Measurements from ENCODE around the gene VENTX.

Gene VENTX, protein sequence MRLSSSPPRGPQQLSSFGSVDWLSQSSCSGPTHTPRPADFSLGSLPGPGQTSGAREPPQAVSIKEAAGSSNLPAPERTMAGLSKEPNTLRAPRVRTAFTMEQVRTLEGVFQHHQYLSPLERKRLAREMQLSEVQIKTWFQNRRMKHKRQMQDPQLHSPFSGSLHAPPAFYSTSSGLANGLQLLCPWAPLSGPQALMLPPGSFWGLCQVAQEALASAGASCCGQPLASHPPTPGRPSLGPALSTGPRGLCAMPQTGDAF

DNA sequence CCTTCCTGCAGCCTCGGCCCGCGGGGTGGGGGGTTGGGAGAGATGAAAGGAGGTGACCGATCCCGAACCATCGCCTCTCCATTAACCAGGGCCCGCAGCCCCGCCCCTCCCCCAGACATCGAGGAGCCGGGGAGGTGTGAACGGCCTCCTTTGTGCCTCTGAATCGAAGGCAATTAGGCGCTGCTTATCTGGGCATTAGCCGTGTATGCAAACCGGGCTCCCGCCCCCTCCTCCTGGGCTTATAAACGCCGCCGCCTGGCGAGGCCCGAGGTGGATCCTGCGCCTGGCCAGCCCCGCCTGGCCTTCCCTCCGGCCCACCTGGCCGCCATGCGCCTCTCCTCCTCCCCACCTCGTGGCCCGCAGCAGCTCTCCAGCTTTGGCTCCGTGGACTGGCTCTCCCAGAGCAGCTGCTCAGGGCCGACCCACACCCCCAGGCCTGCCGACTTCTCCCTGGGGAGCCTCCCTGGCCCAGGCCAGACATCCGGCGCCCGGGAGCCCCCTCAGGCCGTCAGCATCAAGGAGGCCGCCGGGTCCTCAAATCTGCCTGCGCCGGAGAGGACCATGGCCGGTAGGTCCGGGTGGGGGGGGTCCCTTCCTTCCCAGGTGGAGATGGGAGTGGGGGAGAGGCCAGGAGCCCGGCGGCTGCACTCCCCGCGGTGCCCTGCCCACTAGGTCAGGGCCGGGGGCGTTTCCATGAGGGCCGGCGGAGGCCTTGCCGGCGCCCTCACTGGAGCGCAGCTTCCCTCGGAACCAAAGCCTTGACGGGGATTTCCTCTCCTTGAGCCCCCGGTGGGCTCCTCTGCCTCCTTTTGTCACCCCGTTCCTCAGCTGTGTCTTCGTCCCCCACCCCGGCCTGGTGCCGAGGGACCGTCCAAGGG is at the start of gene VENTX:
VENTX (plus strand) TSS at position 268 of the 878 bp plus-strand sequence; CDS start at position 328, 60 bp downstream.
- no peak for DNase-seq (ENCODE audit: low read depth in 3 of 3)

- DNase-seq (ENCODE audit: low read depth in 3 of 3): no peak
Observed at GRCh38 chr10:133187906-133188681, 49.6 kb upstream of the VENTX start.

GRCh38 chr10:133189256-133189655 is 48.4 kb upstream of the VENTX start:
- DNase-seq (ENCODE audit: low read depth in 3 of 3): no peak

GRCh38 chr10:133189726-133190125 is 47.9 kb upstream of the VENTX start:
- DNase-seq (ENCODE audit: low read depth in 3 of 3): no peak

DNA sequence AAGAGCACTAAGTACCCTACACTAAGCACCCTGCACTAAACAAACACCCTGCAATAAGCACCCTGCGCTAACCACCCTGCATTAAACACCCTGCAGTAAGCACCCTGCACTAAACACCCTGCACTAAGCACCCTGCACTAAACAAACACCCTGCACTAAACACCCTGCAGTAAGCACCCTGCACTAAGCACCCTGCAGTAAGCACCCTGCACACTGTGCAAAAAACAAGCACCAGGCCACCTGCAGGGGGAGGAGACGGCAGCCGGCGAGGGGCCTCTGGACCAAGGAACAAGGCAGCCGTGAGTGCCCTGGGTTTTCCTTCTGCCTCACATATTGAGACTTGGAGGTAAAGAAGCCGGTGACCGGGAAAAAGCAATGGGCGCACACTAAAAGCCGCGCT is 47.4 kb upstream of the VENTX start:
- no peak for DNase-seq (ENCODE audit: low read depth in 3 of 3)

DNA sequence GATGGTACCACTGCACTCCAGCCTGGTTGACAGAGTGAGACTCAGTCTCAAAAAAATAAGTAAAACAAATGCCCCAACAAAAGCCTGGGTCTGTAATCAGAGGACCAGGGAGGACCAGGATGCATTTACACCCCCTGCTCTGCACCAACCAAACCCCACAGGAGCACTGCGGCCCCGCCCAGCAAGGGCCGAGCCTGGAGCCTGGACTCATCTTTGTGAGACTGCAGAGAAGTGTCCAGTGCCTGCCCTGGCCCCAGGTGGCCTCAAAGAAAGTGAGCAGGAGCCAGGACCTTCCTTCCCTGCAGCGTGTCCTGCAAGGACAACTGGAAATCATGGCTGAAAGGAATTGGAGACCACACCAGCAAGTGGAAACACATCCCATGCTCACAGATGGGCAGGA is 46.0 kb upstream of the VENTX start:
- no peak for DNase-seq (ENCODE audit: low read depth in 3 of 3)

- DNase-seq (ENCODE audit: low read depth in 3 of 3): no peak
Observed at GRCh38 chr10:133194151-133194550, 43.5 kb upstream of the VENTX start.

DNA sequence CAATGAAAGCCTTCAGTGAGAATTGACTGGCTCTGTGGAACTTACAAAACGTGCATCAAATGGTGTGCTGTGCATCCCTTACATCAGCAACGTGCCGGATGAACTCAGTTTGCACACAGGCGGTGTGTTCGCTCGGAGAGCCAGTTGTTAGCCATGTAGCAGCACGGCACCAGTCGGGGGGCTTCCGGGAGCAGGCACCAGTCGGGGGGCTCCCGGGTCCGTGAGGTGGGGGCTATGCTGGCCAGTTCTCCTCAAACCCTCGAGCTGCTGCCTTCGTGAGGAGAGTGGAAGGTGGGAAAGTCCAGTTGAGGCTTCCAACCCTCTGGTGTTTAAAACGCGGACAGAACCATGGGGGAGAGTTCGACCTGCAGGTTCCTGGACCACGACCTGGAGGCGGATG is 42.6 kb upstream of the VENTX start:
- no peak for DNase-seq (ENCODE audit: low read depth in 3 of 3)

DNA sequence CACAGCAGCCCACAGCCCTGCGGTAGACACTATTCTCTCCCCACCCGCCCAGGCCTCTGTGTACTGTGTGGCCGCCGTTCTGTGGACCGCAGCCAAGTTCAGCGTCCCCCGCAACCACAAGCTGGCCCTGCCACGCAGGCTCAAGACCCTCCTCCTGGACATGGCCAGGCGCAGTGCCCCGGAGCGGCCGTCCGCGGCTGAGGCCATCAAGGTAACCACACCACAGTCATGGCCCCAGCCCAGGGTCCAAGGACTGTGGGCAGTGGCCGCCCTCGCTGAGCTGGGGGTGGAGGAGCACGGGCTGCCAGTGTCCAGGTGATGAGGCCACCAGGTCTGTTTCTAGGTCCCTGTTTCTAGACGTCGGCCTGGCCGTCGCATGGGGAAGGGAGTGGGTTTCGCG is 42.0 kb upstream of the VENTX start:
- no peak for DNase-seq (ENCODE audit: low read depth in 3 of 3)

DNA sequence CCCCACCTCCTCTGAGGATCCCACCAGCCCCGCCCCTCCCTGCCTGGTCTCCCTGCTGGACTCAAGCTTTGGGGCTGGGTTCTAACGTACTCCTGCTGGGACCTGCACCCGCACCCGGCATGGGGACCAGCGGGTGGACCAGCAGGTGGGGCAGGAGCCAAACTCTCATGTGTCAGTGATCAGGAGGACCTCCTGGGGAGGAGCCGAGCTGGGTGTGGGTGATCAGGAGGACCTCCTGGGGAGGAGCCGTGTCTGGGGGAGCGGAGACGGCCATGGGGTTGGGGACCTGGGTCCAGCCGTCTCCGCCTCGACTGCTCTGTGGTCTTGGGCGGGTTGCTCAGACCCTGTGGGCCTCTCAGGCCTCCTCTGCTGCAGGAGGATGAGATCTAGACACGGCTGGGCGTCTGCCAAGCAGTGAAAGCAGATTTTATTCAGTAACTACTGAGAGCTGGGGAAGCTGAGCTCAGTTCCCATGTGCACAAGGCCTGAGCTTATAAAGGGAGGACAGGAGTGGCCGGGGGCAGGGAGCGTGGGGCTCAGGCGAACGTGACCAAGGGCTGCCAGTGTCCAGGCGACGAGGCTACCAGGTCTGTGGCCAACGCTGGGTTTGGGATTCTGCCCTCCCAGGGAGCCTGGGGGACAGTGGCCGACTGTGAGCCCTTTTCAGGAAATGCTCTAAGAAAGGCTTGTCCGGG is 41.3 kb upstream of the VENTX start:
- DNase-seq (ENCODE audit: low read depth in 3 of 3): no peak

DNA sequence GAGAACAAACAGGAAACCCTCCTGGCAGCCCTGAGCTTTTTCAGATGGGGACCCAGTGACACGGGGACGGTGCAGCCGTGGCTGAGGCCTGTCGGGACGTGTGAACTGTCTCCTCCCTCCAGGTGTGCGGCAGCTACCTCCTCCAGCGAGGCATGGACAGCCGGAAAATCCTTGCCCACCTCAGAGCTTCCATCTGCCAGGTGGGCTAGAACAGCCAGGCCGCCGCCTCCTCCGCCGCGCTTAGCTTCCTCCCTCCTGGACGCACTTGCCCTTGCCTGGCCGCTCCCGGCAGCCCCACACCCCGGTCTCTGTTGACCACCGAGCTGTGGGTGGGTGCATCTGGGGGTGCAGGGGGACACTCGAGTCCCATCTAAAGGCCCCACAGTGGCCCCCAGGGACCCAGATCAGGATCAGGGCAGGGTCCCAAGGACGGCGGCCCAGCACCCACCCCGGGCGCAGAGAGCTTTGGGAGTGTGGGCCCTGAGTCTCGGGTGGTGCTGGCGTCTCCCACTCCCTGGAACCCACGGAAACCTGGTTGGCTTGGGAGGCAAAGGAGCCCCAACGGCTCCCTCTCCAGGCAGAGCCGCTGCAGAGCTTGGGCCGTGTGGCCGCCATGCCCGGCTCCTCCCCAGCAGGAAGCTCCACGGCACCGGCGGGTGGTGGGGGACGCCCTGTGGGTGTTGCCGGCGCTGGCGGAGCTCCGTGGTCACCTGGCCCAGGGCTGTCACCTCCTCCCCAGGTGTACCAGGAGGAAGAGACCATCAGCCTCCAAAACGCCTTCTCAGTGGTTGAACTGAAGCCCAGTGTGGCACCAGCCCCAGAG is 40.5 kb upstream of the VENTX start:
- DNase-seq (ENCODE audit: low read depth in 3 of 3): no peak

GRCh38 chr10:133197786-133198185 is 39.9 kb upstream of the VENTX start:
- DNase-seq (ENCODE audit: low read depth in 3 of 3): no peak

GRCh38 chr10:133198206-133198605 is 39.4 kb upstream of the VENTX start:
- DNase-seq (ENCODE audit: low read depth in 3 of 3): no peak

DNA sequence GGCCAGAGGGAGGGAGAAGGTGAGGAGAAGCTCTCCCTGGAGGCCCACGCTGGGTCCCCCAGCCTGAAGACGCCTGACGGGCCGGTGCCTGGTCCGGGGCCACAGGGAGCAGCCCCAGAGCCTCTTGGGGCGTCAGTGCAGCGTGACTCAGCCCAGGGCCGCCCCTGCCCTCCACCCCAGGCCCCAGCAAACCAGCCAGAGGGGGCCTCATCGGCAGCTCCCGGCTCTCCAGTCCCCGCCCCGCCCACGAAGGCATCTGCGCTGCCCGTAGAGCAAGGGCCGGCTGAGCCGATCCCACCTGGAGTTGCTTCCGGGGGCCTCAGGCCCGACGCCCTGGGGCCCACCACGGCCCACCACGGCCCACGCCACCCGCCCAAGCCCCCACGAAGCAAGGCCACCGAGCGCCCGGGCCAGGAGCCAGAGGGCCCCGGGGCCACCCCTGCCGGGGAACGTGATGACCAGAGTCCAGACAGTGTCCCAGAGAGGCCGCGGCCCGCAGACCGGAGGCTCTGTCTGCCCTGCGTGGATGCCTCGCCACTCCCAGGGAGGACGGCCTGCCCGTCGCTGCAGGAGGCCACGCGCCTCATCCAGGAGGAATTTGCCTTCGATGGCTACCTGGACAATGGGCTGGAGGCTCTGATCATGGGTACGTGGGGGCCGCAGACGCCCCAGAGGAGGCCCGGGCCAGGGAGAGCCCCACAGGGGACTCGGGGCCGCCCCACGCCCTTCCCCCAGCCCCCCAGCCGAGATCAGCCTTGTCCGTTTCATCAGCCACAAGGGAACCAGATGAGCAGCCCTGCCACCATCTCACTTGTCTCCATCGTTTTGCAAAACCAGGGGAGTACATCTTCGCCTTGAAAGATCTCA is 38.8 kb upstream of the VENTX start:
- no peak for DNase-seq (ENCODE audit: low read depth in 3 of 3)

DNA sequence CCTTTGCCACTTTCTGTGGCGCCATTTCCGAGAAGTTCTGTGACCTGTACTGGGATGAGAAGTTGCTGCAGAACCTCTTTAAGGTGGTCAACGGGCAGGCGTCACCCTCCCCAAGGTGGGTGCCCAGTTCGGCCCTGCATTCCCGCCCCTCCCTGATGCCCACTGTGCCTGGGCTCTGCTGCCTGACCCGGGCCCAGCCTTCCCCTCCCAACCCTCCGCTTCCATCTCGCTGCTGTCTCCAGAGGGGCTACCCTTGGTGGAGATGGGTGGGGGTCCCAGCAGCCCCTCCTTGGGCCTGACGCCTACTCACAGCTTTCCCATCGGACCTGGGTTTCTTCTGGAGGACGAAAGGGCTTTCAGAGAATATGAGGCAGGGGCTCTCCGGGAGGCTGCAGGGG is 38.2 kb upstream of the VENTX start:
- DNase-seq (ENCODE audit: low read depth in 3 of 3): no peak

- DNase-seq (ENCODE audit: low read depth in 3 of 3): no peak
Observed at GRCh38 chr10:133199992-133200611, 37.6 kb upstream of the VENTX start.

- no peak for DNase-seq (ENCODE audit: low read depth in 3 of 3)
Observed at GRCh38 chr10:133200621-133201031, 37.0 kb upstream of the VENTX start.

- no peak for DNase-seq (ENCODE audit: low read depth in 3 of 3)
Observed at GRCh38 chr10:133201151-133201947, 36.3 kb upstream of the VENTX start.

Measured in stimulated activated CD4-positive, alpha-beta T cell treated with anti-CD3 and anti-CD28 coated beads, TNF-alpha, amount 100 ng/mL, for 48 hours (primary cell).